ENCODE results near the gene GMPR.

DNA sequence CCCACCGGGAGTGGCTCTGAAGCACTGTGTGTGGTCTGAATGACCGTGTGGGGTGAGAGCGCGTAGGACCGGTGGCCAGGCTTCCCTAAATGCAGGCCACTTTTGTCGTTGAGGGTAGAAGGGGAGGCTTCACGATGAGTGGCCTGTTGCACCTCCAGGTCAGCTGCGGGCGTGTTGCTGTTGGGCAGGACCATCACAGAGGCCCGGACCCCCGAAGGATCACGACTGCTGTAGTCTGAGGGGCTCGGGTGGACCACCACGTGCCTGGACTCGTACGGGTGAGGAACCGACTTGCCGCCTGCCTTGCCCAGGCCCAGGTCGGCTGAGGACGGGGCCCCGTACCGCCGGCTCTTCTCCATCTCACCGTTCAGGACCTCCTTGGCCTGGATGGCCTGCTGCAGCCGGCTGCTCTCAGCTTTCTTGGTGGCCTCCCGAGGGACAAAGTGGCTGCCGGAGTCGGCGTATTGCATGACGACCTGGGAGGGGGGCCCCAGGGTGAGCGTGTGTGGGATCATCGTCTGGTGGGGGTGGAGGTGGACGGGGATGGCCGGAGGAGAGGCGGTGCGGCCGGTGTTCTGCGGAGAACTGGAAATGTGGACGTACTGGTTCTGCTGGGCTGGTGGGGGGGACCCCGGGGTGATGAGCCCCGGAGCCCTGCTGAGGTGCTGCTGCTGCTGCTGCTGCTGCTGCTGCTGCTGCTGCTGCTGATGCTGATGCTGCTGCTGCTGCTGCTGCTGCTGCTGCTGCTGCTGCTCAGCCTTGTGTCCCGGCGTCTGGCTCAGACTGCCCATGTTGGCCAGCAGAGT lies 88.8 kb downstream of the GMPR start:
- TF ChIP-seq, protein P1, sequence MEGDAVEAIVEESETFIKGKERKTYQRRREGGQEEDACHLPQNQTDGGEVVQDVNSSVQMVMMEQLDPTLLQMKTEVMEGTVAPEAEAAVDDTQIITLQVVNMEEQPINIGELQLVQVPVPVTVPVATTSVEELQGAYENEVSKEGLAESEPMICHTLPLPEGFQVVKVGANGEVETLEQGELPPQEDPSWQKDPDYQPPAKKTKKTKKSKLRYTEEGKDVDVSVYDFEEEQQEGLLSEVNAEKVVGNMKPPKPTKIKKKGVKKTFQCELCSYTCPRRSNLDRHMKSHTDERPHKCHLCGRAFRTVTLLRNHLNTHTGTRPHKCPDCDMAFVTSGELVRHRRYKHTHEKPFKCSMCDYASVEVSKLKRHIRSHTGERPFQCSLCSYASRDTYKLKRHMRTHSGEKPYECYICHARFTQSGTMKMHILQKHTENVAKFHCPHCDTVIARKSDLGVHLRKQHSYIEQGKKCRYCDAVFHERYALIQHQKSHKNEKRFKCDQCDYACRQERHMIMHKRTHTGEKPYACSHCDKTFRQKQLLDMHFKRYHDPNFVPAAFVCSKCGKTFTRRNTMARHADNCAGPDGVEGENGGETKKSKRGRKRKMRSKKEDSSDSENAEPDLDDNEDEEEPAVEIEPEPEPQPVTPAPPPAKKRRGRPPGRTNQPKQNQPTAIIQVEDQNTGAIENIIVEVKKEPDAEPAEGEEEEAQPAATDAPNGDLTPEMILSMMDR (IDR thresholded peaks at IDR 0.05): no peak
- no peak for TF ChIP-seq POLR2A (IDR thresholded peaks at IDR 0.05)

Measured in esophagus squamous epithelium (tissue), 4 donors.